Measurements from ENCODE around the gene MT1G.

MT1G gene

GRCh38 chr16:56637814-56638750 lies 29.8 kb downstream of the MT1G start, which contains the start of gene MT1A:
TSS of gene MT1A (plus strand) at chr16:56638666. CDS start at chr16:56638739, 73 bp downstream.
- Histone ChIP-seq H3K27ac (ENCODE audit: extremely low read depth, low read depth, low read length) (no peak within 1 kb of the TSS), H3K36me3 (ENCODE audit: control insufficient read depth in 2 of 2, insufficient read depth in 1 of 2, low read length in 2 of 2) (no peaks in the 10 kb centered on the region), H3K4me1 (ENCODE audit: control insufficient read depth, insufficient read depth, low read length) (no peaks in the 10 kb centered on the region), H3K4me3 (ENCODE audit: low read depth, low read length) (no peak within 1 kb of the TSS), H3K9me3 (ENCODE audit: control insufficient read depth, insufficient read depth, low read depth, low read length) (no peaks in the 10 kb centered on the region)
- ChIA-PET CTCF (interaction anchor here (1.0 to 1.2 kb wide), 2 partner anchors 11 to 61 kb away, joined by 3 read pairs; no protein-coding TSS in a partner anchor), POLR2A (no interaction called here)
- TF ChIP-seq ZNF140 (tag by site-specific recombination; IDR thresholded peaks at IDR 0.05), result no peak
- no peak for TF ChIP-seq CTCF (tag by site-specific recombination; IDR thresholded peaks at IDR 0.05)
- no peak for TF ChIP-seq ZBTB49 (tag by site-specific recombination; IDR thresholded peaks at IDR 0.05; ENCODE audit: low read depth)
- no peak for TF ChIP-seq ZNF610 (tag by site-specific recombination; IDR thresholded peaks at IDR 0.05; ENCODE audit: borderline replicate concordance)
- TF ChIP-seq ZSCAN4 (tag by site-specific recombination; IDR thresholded peaks at IDR 0.05), result no peak
- no peak for TF ChIP-seq ZNF513 (tag by site-specific recombination; IDR thresholded peaks at IDR 0.05)
- no peak for TF ChIP-seq ZNF416 (tag by site-specific recombination; IDR thresholded peaks at IDR 0.05)
- no peak for TF ChIP-seq ZNF366 (tag by site-specific recombination; conservative IDR thresholded peaks at IDR 0.05)

GRCh38 chr16:56636616-56637413 lies 31.1 kb downstream of the MT1G start:
- Histone ChIP-seq H3K4me3 (ENCODE audit: low read depth, low read length) (no peak overlapping the region), H3K27ac (ENCODE audit: extremely low read depth, low read depth, low read length) (no peak overlapping the region), H3K4me1 (ENCODE audit: control insufficient read depth, insufficient read depth, low read length) (no peaks in the 10 kb centered on the region), H3K9me3 (ENCODE audit: control insufficient read depth, insufficient read depth, low read depth, low read length) (no peaks in the 10 kb centered on the region), H3K36me3 (ENCODE audit: control insufficient read depth in 2 of 2, insufficient read depth in 1 of 2, low read length in 2 of 2) (no peaks in the 10 kb centered on the region)
- CTCF ChIA-PET, result interaction anchor here (0.7 kb wide), 1 partner anchor 14 kb away, joined by 3 read pairs; no protein-coding TSS in a partner anchor
- POLR2A ChIA-PET, result no interaction called here
- TF ChIP-seq KLF9 (tag by site-specific recombination; IDR thresholded peaks at IDR 0.05; ENCODE audit: low read depth) (no peak), ZNF24 (tag by site-specific recombination; IDR thresholded peaks at IDR 0.05) (no peak), ZNF404 (tag by site-specific recombination; IDR thresholded peaks at IDR 0.05) (no peak), ZBTB8A (tag by site-specific recombination; IDR thresholded peaks at IDR 0.05) (no peak), RBAK (tag by site-specific recombination; IDR thresholded peaks at IDR 0.05) (no peak), REPIN1 (tag by site-specific recombination; IDR thresholded peaks at IDR 0.05; ENCODE audit: low read depth) (no peak), ZSCAN16 (tag by site-specific recombination; IDR thresholded peaks at IDR 0.05) (no peak), ZNF324 (tag by site-specific recombination; IDR thresholded peaks at IDR 0.05) (no peak), HOXD13 (CRISPR knock-in tag; IDR thresholded peaks at IDR 0.05; ENCODE audit: borderline replicate concordance) (no peak), ZNF341 (tag by site-specific recombination; IDR thresholded peaks at IDR 0.05; ENCODE audit: low read depth) (no peak)
